ENCODE measurements around the gene SLC18A3. TPM values are rescaled to one million over a fixed set of nuclear protein-coding genes. Genes with fewer than 3 reads are reported as not detected.

Gene SLC18A3
- total RNA-seq, 4 donors from 2014 or later = 0.42 to 1.7 (median 0.81) TPM

DNA sequence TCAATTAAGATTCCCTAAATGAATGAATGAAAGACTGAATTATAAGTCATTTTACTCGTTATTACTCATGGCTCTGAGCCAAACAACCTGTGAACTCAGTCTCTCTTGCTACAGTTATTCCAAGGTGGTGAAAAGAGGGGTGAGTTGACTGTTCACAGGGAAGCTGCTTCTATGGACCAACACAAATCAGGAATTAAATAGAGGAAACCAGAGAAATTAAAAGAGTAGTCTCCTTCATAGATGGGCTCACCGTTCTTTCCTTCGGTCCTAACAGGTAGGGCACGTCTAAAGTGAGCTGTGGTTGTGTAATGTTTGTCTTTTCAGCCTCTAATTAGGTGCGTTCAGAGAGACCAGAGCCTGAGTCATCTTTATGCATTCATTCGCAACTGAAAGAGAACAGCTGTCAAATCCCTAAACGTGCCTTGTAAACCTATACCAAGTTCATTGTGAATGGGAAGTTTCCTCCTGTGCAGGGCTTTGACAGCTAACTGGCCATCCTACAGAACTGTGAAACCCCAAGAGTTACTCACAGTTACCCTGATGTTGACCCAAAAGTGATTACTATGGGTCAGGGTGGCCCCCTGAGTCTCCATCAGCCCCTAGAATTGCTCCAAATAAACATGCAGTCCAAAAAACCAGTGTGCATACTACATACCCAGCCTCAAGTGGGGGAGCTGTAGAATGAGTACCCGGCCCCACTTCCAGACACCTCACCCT, 51.2 kb downstream of the SLC18A3 start:
- H3K36me3 ChIP-seq = no peaks in the 10 kb centered on the region
- peaks cover 0 to under 1% (median 0%) of the 10 kb centered on the region in 4 donors for H3K27me3 ChIP-seq
- intact Hi-C loops (cut with DNase I) = no loop called here
- DNase-seq (ENCODE audit: extremely low spot score) = peak; percentile 77
- peaks cover 0 to 21% (median 10%) of the 10 kb centered on the region in 4 donors for H3K9me3 ChIP-seq
- WGBS = 48% methylated on average over 8 of the region's 8 CpGs
- H3K4me1 ChIP-seq = no peaks in the 10 kb centered on the region
- no peak for TF ChIP-seq EP300 (IDR thresholded peaks at IDR 0.05)
- TF ChIP-seq, protein P1, sequence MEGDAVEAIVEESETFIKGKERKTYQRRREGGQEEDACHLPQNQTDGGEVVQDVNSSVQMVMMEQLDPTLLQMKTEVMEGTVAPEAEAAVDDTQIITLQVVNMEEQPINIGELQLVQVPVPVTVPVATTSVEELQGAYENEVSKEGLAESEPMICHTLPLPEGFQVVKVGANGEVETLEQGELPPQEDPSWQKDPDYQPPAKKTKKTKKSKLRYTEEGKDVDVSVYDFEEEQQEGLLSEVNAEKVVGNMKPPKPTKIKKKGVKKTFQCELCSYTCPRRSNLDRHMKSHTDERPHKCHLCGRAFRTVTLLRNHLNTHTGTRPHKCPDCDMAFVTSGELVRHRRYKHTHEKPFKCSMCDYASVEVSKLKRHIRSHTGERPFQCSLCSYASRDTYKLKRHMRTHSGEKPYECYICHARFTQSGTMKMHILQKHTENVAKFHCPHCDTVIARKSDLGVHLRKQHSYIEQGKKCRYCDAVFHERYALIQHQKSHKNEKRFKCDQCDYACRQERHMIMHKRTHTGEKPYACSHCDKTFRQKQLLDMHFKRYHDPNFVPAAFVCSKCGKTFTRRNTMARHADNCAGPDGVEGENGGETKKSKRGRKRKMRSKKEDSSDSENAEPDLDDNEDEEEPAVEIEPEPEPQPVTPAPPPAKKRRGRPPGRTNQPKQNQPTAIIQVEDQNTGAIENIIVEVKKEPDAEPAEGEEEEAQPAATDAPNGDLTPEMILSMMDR (IDR thresholded peaks at IDR 0.05) = no peak
- TF ChIP-seq POLR2AphosphoS5 (IDR thresholded peaks at IDR 0.05) = no peak
- no peak for TF ChIP-seq POLR2A (IDR thresholded peaks at IDR 0.05; ENCODE audit: low read depth)
- H3K27ac ChIP-seq (replicated peaks in 1 of 4) = no peak overlapping the region
- no peak overlapping the region for H3K4me3 ChIP-seq

Other genes with a start within 250 kb of the SLC18A3 start
- not detected for gene DRGX, start 214.2 kb upstream of the SLC18A3 start, total RNA-seq
- 10 to 100 TPM in 1 of 4 donors, 1 to 10 TPM in 3; 7.0 to 11.7 (median 9.2) TPM for gene ERCC6, start 71.2 kb upstream of the SLC18A3 start, total RNA-seq
- gene CHAT, start 3.7 kb downstream of the SLC18A3 start, total RNA-seq = under 1 TPM in 1 of 4 donors, not detected in 3; 0.17 TPM
- gene C10orf53, start 69.3 kb downstream of the SLC18A3 start, total RNA-seq = not detected
- 1 to 10 TPM in 2 of 4 donors, under 1 TPM in 2; 0.42 to 2.0 (median 0.95) TPM for gene OGDHL, start 152.0 kb downstream of the SLC18A3 start, total RNA-seq

Data from esophagus muscularis mucosa (tissue), 4 donors.